ENCODE results near the gene RBM6.
"Not testable (repeated sequence)": the region's sequence is repeated elsewhere in the genome, so short reads cannot be mapped to it uniquely, and the experiment has no call there.

- TF ChIP-seq CTCF (IDR thresholded peaks at IDR 0.05; ENCODE audit: insufficient read depth, low read depth, low read length); EZH2 (IDR thresholded peaks at IDR 0.05; ENCODE audit: insufficient read depth, low read length): not testable (repeated sequence)
Observed at GRCh38 chr3:50084951-50085350, 145.0 kb downstream of the RBM6 start.

Measured in astrocyte (in vitro differentiated cells and primary cell).